DND-41 (cell line): Measurements from ENCODE around the gene MAPK13.

Experiments
- EZH2 ChIP-seq: IDR thresholded peaks from 3 replicates; pipeline ENCODE4 v1.6.1; 2012; ENCODE audit warnings: borderline replicate concordance, low read depth, mild to moderate bottlenecking, moderate library complexity, low read length, inconsistent platforms; ENCODE audit not compliant: severe bottlenecking
- TF ChIP-seq, protein P1 (sequence below): IDR thresholded peaks from 2 replicates; pipeline ENCODE4 v1.5.1; 2012; ENCODE audit warnings: borderline replicate concordance, low read length, moderate library complexity, mild to moderate bottlenecking; ENCODE audit not compliant: poor library complexity, severe bottlenecking; ENCODE audit errors: extremely low read depth

DNA sequence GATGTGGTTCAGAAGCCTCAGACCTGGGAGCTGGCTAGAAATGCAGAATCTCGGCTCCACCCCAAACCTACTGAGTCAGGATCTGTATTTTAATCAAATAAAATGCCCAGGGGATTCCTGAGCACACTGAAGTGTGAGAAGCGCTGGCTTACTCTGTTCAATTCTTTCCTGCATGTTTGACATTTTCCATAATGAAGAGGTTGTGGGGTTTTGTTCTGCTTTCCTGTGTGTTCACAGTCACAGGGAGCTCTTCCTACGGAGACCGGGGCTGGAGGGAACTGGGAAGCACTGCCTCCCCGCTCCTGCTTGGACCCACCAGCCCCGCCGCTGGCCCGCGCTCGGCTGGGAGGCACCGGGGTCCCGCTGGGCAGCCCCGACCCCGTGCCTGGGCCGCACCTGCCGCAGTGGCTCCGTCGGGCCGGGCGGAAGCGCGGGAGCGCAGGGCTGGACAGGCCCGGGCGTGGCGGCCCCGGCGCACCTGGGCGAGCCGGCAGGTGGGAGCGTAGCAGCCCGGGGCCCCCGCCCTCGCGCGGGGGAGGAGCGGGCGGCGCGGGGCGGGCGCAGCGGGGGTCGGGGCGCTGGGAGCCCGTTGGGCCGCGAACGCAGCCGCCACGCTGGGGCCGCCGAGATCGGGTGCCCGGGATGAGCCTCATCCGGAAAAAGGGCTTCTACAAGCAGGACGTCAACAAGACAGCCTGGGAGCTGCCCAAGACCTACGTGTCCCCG lies at the start of gene MAPK13:
- no peak for TF ChIP-seq EZH2
- TF ChIP-seq, protein P1, sequence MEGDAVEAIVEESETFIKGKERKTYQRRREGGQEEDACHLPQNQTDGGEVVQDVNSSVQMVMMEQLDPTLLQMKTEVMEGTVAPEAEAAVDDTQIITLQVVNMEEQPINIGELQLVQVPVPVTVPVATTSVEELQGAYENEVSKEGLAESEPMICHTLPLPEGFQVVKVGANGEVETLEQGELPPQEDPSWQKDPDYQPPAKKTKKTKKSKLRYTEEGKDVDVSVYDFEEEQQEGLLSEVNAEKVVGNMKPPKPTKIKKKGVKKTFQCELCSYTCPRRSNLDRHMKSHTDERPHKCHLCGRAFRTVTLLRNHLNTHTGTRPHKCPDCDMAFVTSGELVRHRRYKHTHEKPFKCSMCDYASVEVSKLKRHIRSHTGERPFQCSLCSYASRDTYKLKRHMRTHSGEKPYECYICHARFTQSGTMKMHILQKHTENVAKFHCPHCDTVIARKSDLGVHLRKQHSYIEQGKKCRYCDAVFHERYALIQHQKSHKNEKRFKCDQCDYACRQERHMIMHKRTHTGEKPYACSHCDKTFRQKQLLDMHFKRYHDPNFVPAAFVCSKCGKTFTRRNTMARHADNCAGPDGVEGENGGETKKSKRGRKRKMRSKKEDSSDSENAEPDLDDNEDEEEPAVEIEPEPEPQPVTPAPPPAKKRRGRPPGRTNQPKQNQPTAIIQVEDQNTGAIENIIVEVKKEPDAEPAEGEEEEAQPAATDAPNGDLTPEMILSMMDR = no peak
